GM12878 (cell line): ENCODE measurements around the gene OPRPN. TPM values are rescaled to one million over a fixed set of nuclear protein-coding genes. Genes with fewer than 3 reads are reported as not detected.

Source experiments
- ATAC-seq: fragments of 200-7000 bp; cut with Tn5 transposase; 3 replicates; pipeline ENCODE4 v1.9.1; 2020; ENCODE audit warnings: mild to moderate bottlenecking, moderate library complexity
- BruUV-seq: library from RNA; stranded (reverse); fragments of 400-500 nt; replicated peaks from 2 replicates; lab custom pipeline; 2021; lab: Mats Ljungman, UMichigan
- CTCF ChIA-PET: fragments of 300-600 bp; sonication (Branson Sonifier 250); formaldehyde crosslinking; extraction: SDS; loops from one replicate; lab custom pipeline; 2021; ENCODE audit warnings: inconsistent platforms; lab: Yijun Ruan, JAX
- POLR2A ChIA-PET: fragments of 350-600 bp; formaldehyde crosslinking; extraction: SDS; loops from one replicate; lab custom pipeline; 2021; ENCODE audit warnings: inconsistent platforms; lab: Charles Lee
- RAD21 ChIA-PET: fragments of 300-600 bp; sonication (Branson Sonifier 250); formaldehyde crosslinking; loops from one replicate; lab custom pipeline; 2023; ENCODE audit warnings: antibody characterized with exemption; ENCODE audit not compliant: unreplicated experiment; lab: Charles Lee
- SMC1A ChIA-PET: fragments of 300-600 bp; sonication (Branson Sonifier 250); formaldehyde crosslinking; loops from one replicate; lab custom pipeline; 2023; ENCODE audit not compliant: unreplicated experiment, uncharacterized antibody; lab: Charles Lee
- DNase-seq: peaks from one replicate; pipeline ENCODE4 v3.0.0-alpha.2; 2011; ENCODE audit warnings: low read depth, low spot score
- FAIRE-seq: peaks from 3 replicates; lab custom pipeline; 2011; peaks lifted over from hg19 to GRCh38; lab: Jason Lieb, UNC
- H2AFZ ChIP-seq: 2 replicates; pipeline ENCODE4 v1.6.0; 2011; ENCODE audit warnings: low read depth, low read length, control low read depth; ENCODE audit not compliant: control insufficient read depth
- H3K27ac ChIP-seq: 2 replicates; pipeline ENCODE4 v1.5.1; 2011; ENCODE audit warnings: control low read depth; ENCODE audit not compliant: control insufficient read depth, insufficient read depth
- H3K27me3 ChIP-seq, 2 experiments: replicated peaks in 1 of 2; 2 replicates each; pipeline versions ENCODE4 v1.6.0 to v1.6.1; 2011; ENCODE audit warnings: low read length in 1 of 2; ENCODE audit not compliant: control insufficient read depth in 2 of 2, insufficient read depth in 2 of 2
- H3K36me3 ChIP-seq, 2 experiments: 2 replicates each; pipeline ENCODE4 v1.5.1; 2011; ENCODE audit warnings: low read length in 1 of 2; ENCODE audit not compliant: control insufficient read depth in 2 of 2, insufficient read depth in 2 of 2
- H3K4me1 ChIP-seq: 2 replicates; pipeline ENCODE4 v1.6.1; 2011; ENCODE audit warnings: mild to moderate bottlenecking, low read length, moderate library complexity, mixed read lengths; ENCODE audit not compliant: control insufficient read depth, insufficient read depth
- H3K4me2 ChIP-seq: 2 replicates; pipeline ENCODE4 v1.6.0; 2011; ENCODE audit warnings: control low read depth; ENCODE audit not compliant: control insufficient read depth, insufficient read depth
- H3K4me3 ChIP-seq: fragments of 200-600 bp; sonication (generic); 2 replicates; pipeline ENCODE4 v1.5.1; 2016
- H3K79me2 ChIP-seq: 2 replicates; pipeline ENCODE4 v1.6.0; 2011; ENCODE audit warnings: low read length; ENCODE audit not compliant: control insufficient read depth, insufficient read depth
- H3K9ac ChIP-seq: 2 replicates; pipeline ENCODE4 v1.8.0; 2011; ENCODE audit warnings: low read length, control low read depth, mixed read lengths; ENCODE audit not compliant: control insufficient read depth, insufficient read depth
- H3K9me3 ChIP-seq: replicated peaks from 3 replicates; pipeline ENCODE4 v1.5.1; 2011; ENCODE audit warnings: mild to moderate bottlenecking, low read length; ENCODE audit not compliant: control insufficient read depth, insufficient read depth
- H4K20me1 ChIP-seq: 2 replicates; pipeline ENCODE4 v1.6.0; 2011; ENCODE audit not compliant: control insufficient read depth, insufficient read depth
- BHLHE40 ChIP-seq, 2 experiments: fragments of 450-650 bp in 1 of 2; IDR thresholded peaks; 2 replicates each; pipeline ENCODE4 v1.6.1; 2011 to 2017; ENCODE audit warnings: low read depth in 2 of 2, borderline replicate concordance in 1 of 2, improper control_type of control experiment in 1 of 2, low read length in 1 of 2, mild to moderate bottlenecking in 1 of 2
- CHD4 ChIP-seq: fragments of 200-600 bp; sonication (generic); IDR thresholded peaks from 2 replicates; pipeline ENCODE4 v1.6.1; 2016; ENCODE audit warnings: mild to moderate bottlenecking
- EGR1 ChIP-seq, 2 experiments: IDR thresholded peaks; 1 replicate in 1 of 2; 2 replicates in 1 of 2; pipeline ENCODE4 v1.6.1; 2011 to 2012; ENCODE audit warnings: low read depth in 2 of 2, low read length in 2 of 2, borderline replicate concordance in 1 of 2, mild to moderate bottlenecking in 1 of 2, moderate library complexity in 1 of 2
- RCOR1 ChIP-seq: conservative IDR thresholded peaks from 2 replicates; pipeline ENCODE4 v1.6.1; 2012; ENCODE audit warnings: low read depth, low read length, improper control_type of control experiment
- SIX5 ChIP-seq: IDR thresholded peaks from 2 replicates; pipeline ENCODE4 v1.6.1; 2011; ENCODE audit warnings: mild to moderate bottlenecking, low read depth, low read length, moderate library complexity; ENCODE audit not compliant: severe bottlenecking
- SPI1 ChIP-seq: IDR thresholded peaks from 2 replicates; pipeline ENCODE4 v1.6.1; 2011; ENCODE audit warnings: low read depth, mild to moderate bottlenecking, low read length, moderate library complexity, borderline replicate concordance; ENCODE audit not compliant: insufficient read depth
- YBX1 ChIP-seq: fragments of 450-650 bp; IDR thresholded peaks from 2 replicates; pipeline ENCODE4 v1.6.1; 2016; ENCODE audit warnings: antibody characterized with exemption
- ZSCAN29 ChIP-seq: fragments of 450-650 bp; IDR thresholded peaks from 2 replicates; pipeline ENCODE4 v1.6.1; 2017; ENCODE audit warnings: mild to moderate bottlenecking, moderate library complexity
- WGBS: methylation state at CpG from one replicate; pipeline ENCODE4 v1.1.6; 2016; ENCODE audit warnings: low lambda C conversion rate; ENCODE audit not compliant: insufficient replicate concordance, insufficient coverage; ENCODE audit errors: missing lambda C conversion rate; 5-methylcytosine and 5-hydroxymethylcytosine counted together
- in situ Hi-C: fragments of 300-500 bp; cut with MboI; formaldehyde crosslinking; loops from 9 replicates; pipeline ENCODE4 v1.14.3; 2018; ENCODE audit warnings: mixed read lengths
- intact Hi-C: fragments of 100-400 bp; cut with micrococcal nuclease; formaldehyde crosslinking; loops from one replicate; pipeline ENCODE4 v1.14.2; 2022; ENCODE audit not compliant: unreplicated experiment
- polyA plus RNA-seq, 11 experiments: library from polyadenylated mRNA; depleted of rRNA in 4 of 11; unstranded in 6 of 11; stranded (reverse) in 5 of 11; fragments of >200 nt; fragmentation: Nextera tagmentation in 4 of 11; fragmentation: Illumina TruSeq in 1 of 11; extraction: Ambion mirVana in 4 of 11; extraction: Trizol in 1 of 11; gene quantifications; 1 replicate in 1 of 11; 2 replicates in 10 of 11; pipeline versions ENCODE4 v1.2.1 to v1.2.3, GENCODE V29; 2011 to 2016; ENCODE audit warnings: inconsistent platforms in 2 of 11, missing spikeins in 2 of 11, low read depth in 1 of 11
- total RNA-seq, 4 experiments: library from RNA; depleted of rRNA in 3 of 4; stranded (reverse); fragments of >200 nt in 3 of 4; fragmentation: Illumina TruSeq in 1 of 4; extraction: Trizol in 1 of 4; gene quantifications; 2 replicates each; pipeline versions ENCODE4 v1.2.1 to v1.2.3, GENCODE V29; 2013 to 2021
- TF ChIP-seq, protein P1 (sequence below), 3 experiments: IDR thresholded peaks in 2 of 3; conservative IDR thresholded peaks in 1 of 3; 2 replicates each; pipeline ENCODE4 v1.5.1; 2011; ENCODE audit warnings: low read depth in 3 of 3, low read length in 3 of 3, mild to moderate bottlenecking in 3 of 3, control low read depth in 2 of 3, moderate library complexity in 2 of 3, inconsistent platforms in 1 of 3, mixed read lengths in 1 of 3; ENCODE audit not compliant: control insufficient read depth in 2 of 3, insufficient read depth in 1 of 3; ENCODE audit errors: extremely low read depth in 1 of 3
- TF ChIP-seq, protein P2 (sequence below): IDR thresholded peaks from 2 replicates; pipeline ENCODE4 v1.6.1; 2012; ENCODE audit warnings: improper control_type of control experiment, low read depth, low read length; ENCODE audit not compliant: insufficient replicate concordance
- TF ChIP-seq, protein P3 (sequence below): fragments of 450-650 bp; formaldehyde crosslinking; IDR thresholded peaks from 2 replicates; pipeline ENCODE4 v1.5.0; 2022; ENCODE audit warnings: mild to moderate bottlenecking, missing genetic modification characterization

The OPRPN gene
- total and polyA plus RNA-seq, 10 of the 15 experiments (the other 5 are each of a cell fraction or from before 2014, with no cell fraction given) = 0.16 to 0.33 TPM; not detected in 8

- H3K36me3 ChIP-seq = no peaks in the 10 kb centered on the region
- ATAC-seq = no peak
- BruUV-seq = no TSS peak
- WGBS = 39% methylated on average over 5 of the region's 5 CpGs
- ChIA-PET POLR2A (no interaction called here), CTCF (no interaction called here), SMC1A (interaction anchor here (1.9 kb wide), 1 partner anchor 19 kb away, joined by 6 read pairs; no protein-coding TSS in a partner anchor), RAD21 (no interaction called here)
- no peaks in the 10 kb centered on the region for H3K79me2 ChIP-seq
- intact Hi-C loops = no loop called here
- no peak within 1 kb of the TSS for H2AFZ ChIP-seq
- no peaks in the 10 kb centered on the region for H3K4me1 ChIP-seq
- in situ Hi-C loops = no loop called here
- no peak within 1 kb of the TSS for H3K27ac ChIP-seq
- no peak for DNase-seq
- H3K9ac ChIP-seq = no peak within 1 kb of the TSS
- no peaks in the 10 kb centered on the region for H4K20me1 ChIP-seq
- no peaks in the 10 kb centered on the region for H3K9me3 ChIP-seq
- H3K27me3 ChIP-seq = no peaks in the 10 kb centered on the region
- H3K4me3 ChIP-seq = no peak within 1 kb of the TSS
- no peak for FAIRE-seq
- no peak within 1 kb of the TSS for H3K4me2 ChIP-seq
- TF ChIP-seq YBX1 = no peak
- no peak for TF ChIP-seq BHLHE40 (IDR thresholded peaks at IDR 0.05; ENCODE audit: borderline replicate concordance in 1 of 2, low read depth in 2 of 2, low read length in 1 of 2)
- TF ChIP-seq SPI1 = no peak
- TF ChIP-seq, protein P1, sequence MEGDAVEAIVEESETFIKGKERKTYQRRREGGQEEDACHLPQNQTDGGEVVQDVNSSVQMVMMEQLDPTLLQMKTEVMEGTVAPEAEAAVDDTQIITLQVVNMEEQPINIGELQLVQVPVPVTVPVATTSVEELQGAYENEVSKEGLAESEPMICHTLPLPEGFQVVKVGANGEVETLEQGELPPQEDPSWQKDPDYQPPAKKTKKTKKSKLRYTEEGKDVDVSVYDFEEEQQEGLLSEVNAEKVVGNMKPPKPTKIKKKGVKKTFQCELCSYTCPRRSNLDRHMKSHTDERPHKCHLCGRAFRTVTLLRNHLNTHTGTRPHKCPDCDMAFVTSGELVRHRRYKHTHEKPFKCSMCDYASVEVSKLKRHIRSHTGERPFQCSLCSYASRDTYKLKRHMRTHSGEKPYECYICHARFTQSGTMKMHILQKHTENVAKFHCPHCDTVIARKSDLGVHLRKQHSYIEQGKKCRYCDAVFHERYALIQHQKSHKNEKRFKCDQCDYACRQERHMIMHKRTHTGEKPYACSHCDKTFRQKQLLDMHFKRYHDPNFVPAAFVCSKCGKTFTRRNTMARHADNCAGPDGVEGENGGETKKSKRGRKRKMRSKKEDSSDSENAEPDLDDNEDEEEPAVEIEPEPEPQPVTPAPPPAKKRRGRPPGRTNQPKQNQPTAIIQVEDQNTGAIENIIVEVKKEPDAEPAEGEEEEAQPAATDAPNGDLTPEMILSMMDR (IDR thresholded peaks at IDR 0.05 in 2 of 3, conservative IDR thresholded peaks at IDR 0.05 in 1 of 3; ENCODE audit: control insufficient read depth in 2 of 3, extremely low read depth in 1 of 3, insufficient read depth in 1 of 3, low read depth in 3 of 3, low read length in 3 of 3) = no peak
- TF ChIP-seq ZSCAN29 = no peak
- TF ChIP-seq EGR1 (IDR thresholded peaks at IDR 0.05; ENCODE audit: borderline replicate concordance in 1 of 2, low read depth in 2 of 2, low read length in 2 of 2) = no peak
- no peak for TF ChIP-seq RCOR1
- TF ChIP-seq, protein P2, sequence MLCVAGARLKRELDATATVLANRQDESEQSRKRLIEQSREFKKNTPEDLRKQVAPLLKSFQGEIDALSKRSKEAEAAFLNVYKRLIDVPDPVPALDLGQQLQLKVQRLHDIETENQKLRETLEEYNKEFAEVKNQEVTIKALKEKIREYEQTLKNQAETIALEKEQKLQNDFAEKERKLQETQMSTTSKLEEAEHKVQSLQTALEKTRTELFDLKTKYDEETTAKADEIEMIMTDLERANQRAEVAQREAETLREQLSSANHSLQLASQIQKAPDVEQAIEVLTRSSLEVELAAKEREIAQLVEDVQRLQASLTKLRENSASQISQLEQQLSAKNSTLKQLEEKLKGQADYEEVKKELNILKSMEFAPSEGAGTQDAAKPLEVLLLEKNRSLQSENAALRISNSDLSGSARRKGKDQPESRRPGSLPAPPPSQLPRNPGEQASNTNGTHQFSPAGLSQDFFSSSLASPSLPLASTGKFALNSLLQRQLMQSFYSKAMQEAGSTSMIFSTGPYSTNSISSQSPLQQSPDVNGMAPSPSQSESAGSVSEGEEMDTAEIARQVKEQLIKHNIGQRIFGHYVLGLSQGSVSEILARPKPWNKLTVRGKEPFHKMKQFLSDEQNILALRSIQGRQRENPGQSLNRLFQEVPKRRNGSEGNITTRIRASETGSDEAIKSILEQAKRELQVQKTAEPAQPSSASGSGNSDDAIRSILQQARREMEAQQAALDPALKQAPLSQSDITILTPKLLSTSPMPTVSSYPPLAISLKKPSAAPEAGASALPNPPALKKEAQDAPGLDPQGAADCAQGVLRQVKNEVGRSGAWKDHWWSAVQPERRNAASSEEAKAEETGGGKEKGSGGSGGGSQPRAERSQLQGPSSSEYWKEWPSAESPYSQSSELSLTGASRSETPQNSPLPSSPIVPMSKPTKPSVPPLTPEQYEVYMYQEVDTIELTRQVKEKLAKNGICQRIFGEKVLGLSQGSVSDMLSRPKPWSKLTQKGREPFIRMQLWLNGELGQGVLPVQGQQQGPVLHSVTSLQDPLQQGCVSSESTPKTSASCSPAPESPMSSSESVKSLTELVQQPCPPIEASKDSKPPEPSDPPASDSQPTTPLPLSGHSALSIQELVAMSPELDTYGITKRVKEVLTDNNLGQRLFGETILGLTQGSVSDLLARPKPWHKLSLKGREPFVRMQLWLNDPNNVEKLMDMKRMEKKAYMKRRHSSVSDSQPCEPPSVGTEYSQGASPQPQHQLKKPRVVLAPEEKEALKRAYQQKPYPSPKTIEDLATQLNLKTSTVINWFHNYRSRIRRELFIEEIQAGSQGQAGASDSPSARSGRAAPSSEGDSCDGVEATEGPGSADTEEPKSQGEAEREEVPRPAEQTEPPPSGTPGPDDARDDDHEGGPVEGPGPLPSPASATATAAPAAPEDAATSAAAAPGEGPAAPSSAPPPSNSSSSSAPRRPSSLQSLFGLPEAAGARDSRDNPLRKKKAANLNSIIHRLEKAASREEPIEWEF = no peak
- TF ChIP-seq, protein P3, sequence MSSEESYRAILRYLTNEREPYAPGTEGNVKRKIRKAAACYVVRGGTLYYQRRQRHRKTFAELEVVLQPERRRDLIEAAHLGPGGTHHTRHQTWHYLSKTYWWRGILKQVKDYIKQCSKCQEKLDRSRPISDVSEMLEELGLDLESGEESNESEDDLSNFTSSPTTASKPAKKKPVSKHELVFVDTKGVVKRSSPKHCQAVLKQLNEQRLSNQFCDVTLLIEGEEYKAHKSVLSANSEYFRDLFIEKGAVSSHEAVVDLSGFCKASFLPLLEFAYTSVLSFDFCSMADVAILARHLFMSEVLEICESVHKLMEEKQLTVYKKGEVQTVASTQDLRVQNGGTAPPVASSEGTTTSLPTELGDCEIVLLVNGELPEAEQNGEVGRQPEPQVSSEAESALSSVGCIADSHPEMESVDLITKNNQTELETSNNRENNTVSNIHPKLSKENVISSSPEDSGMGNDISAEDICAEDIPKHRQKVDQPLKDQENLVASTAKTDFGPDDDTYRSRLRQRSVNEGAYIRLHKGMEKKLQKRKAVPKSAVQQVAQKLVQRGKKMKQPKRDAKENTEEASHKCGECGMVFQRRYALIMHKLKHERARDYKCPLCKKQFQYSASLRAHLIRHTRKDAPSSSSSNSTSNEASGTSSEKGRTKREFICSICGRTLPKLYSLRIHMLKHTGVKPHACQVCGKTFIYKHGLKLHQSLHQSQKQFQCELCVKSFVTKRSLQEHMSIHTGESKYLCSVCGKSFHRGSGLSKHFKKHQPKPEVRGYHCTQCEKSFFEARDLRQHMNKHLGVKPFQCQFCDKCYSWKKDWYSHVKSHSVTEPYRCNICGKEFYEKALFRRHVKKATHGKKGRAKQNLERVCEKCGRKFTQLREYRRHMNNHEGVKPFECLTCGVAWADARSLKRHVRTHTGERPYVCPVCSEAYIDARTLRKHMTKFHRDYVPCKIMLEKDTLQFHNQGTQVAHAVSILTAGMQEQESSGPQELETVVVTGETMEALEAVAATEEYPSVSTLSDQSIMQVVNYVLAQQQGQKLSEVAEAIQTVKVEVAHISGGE = no peak
- TF ChIP-seq CHD4 = no peak
- no peak for TF ChIP-seq SIX5
These were observed 15.0 kb upstream of the OPRPN start, which contains the start of gene SMR3B for GRCh38 chr4:70382691-70383181. Gene SMR3B (plus strand): TSS chr4:70383131. CDS start chr4:70384511, 1,380 bp downstream.
